Loucy (cell line): Measurements from ENCODE around the gene ADAMTS19.

Source experiments
- CTCF ChIP-seq: fragments of 200-600 bp; sonication (generic); conservative IDR thresholded peaks from 2 replicates; pipeline ENCODE4 v1.5.1; 2014; ENCODE audit warnings: mild to moderate bottlenecking, antibody characterized with exemption, low read length
- EZH2phosphoT487 ChIP-seq: fragments of 200-600 bp; IDR thresholded peaks from 2 replicates; pipeline ENCODE4 v1.6.1; 2018; ENCODE audit warnings: antibody characterized with exemption, mild to moderate bottlenecking, moderate library complexity, borderline replicate concordance

GRCh38 chr5:129652349-129653056 lies 192.4 kb downstream of the ADAMTS19 start:
- TF ChIP-seq CTCF (no peak), EZH2phosphoT487 (no peak)
